Endothelial cell of umbilical vein (primary cell): ENCODE data around the gene TET2. TPM values are rescaled to one million over a fixed set of nuclear protein-coding genes. Genes with fewer than 3 reads are reported as not detected.

Experiments
- BruUV-seq: library from RNA; stranded (reverse); fragments of 400-500 nt; replicated peaks from 2 replicates; lab custom pipeline; 2021; lab: Mats Ljungman, UMichigan
- CTCF ChIA-PET: fragments of 300-600, 350-600 bp; sonication (Branson Sonifier 250); formaldehyde crosslinking; loops from one replicate; lab custom pipeline; 2021; ENCODE audit warnings: antibody characterized with exemption, inconsistent platforms; lab: Charles Lee
- POLR2A ChIA-PET: fragments of 300-600, 350-600 bp; sonication (Branson Sonifier 250); formaldehyde crosslinking; loops from one replicate; lab custom pipeline; 2021; ENCODE audit warnings: antibody characterized with exemption, inconsistent platforms; lab: Charles Lee
- DNase-seq: peaks from one replicate; pipeline ENCODE4 v3.0.0-alpha.2; 2011; ENCODE audit warnings: low read depth, low spot score
- FAIRE-seq: peaks from 2 replicates; lab custom pipeline; 2011; peaks lifted over from hg19 to GRCh38; lab: Jason Lieb, UNC
- H2AFZ ChIP-seq: 2 replicates; pipeline ENCODE4 v1.6.0; 2012; ENCODE audit warnings: low read depth, low read length, control low read depth, inconsistent platforms
- H3K27ac ChIP-seq: 2 replicates; pipeline ENCODE4 v1.5.1; 2011; ENCODE audit warnings: low read depth, mild to moderate bottlenecking, control low read depth, low read length, moderate library complexity; ENCODE audit not compliant: insufficient read depth
- H3K27me3 ChIP-seq, 2 experiments: 2 replicates each; pipeline versions ENCODE4 v1.6.0 to v1.6.1; 2011; ENCODE audit warnings: low read length in 2 of 2, mixed read lengths in 1 of 2; ENCODE audit not compliant: control insufficient read depth in 2 of 2, insufficient read depth in 2 of 2
- H3K36me3 ChIP-seq, 2 experiments: 2 replicates in 1 of 2; 3 replicates in 1 of 2; pipeline ENCODE4 v1.5.1; 2011; ENCODE audit warnings: low read length in 2 of 2, mild to moderate bottlenecking in 1 of 2, moderate library complexity in 1 of 2; ENCODE audit not compliant: control insufficient read depth in 2 of 2, insufficient read depth in 2 of 2; ENCODE audit errors: extremely low read depth in 1 of 2
- H3K4me1 ChIP-seq: 3 replicates; pipeline ENCODE4 v1.5.1; 2011; ENCODE audit warnings: mild to moderate bottlenecking, low read length; ENCODE audit not compliant: control insufficient read depth, insufficient read depth; ENCODE audit errors: extremely low read depth
- H3K4me2 ChIP-seq: 2 replicates; pipeline ENCODE4 v1.6.1; 2011; ENCODE audit warnings: low read length, control low read depth, mixed read lengths; ENCODE audit not compliant: insufficient read depth
- H3K4me3 ChIP-seq, 3 experiments: fragments of 200-600 bp in 1 of 3; sonication (generic), shearing (Covaris generic) in 1 of 3; replicated peaks in 1 of 3; 2 replicates each; pipeline ENCODE4 v1.5.1; 2011 to 2016; ENCODE audit warnings: control low read depth in 3 of 3, low read length in 3 of 3, mild to moderate bottlenecking in 2 of 3, inconsistent platforms in 1 of 3, low read depth in 1 of 3, moderate library complexity in 1 of 3; ENCODE audit not compliant: insufficient read depth in 1 of 3
- H3K79me2 ChIP-seq: 2 replicates; pipeline ENCODE4 v1.6.0; 2012; ENCODE audit warnings: low read length, inconsistent platforms; ENCODE audit not compliant: control insufficient read depth, insufficient read depth
- H3K9ac ChIP-seq: replicated peaks from 2 replicates; pipeline ENCODE3; 2011; ENCODE audit warnings: low read length, control low read depth; ENCODE audit not compliant: insufficient read depth; ENCODE audit errors: extremely low read depth
- H3K9me1 ChIP-seq: replicated peaks from 3 replicates; pipeline ENCODE4 v1.6.0; 2011; ENCODE audit warnings: mild to moderate bottlenecking, low read length; ENCODE audit not compliant: control insufficient read depth, insufficient read depth; ENCODE audit errors: extremely low read depth
- H3K9me3 ChIP-seq: replicated peaks from 2 replicates; pipeline ENCODE4 v1.5.1; 2012; ENCODE audit warnings: low read length, inconsistent platforms; ENCODE audit not compliant: control insufficient read depth, insufficient read depth
- H4K20me1 ChIP-seq: replicated peaks from 2 replicates; pipeline ENCODE3; 2011; ENCODE audit warnings: mild to moderate bottlenecking, low read length; ENCODE audit not compliant: control insufficient read depth, insufficient read depth; ENCODE audit errors: extremely low read depth
- CTCF ChIP-seq, 2 donors: IDR thresholded peaks; 1 replicate in 1 of 2; 2 replicates in 1 of 2; pipeline ENCODE4 v1.5.1; 2011; ENCODE audit warnings: low read length in 2 of 2, mild to moderate bottlenecking in 2 of 2, moderate library complexity in 2 of 2, control low read depth in 1 of 2, inconsistent platforms in 1 of 2, low read depth in 1 of 2; ENCODE audit not compliant: insufficient read depth in 1 of 2; ENCODE audit errors: extremely low read depth in 1 of 2
- EZH2 ChIP-seq: IDR thresholded peaks from 2 replicates; pipeline ENCODE4 v1.6.1; 2012; ENCODE audit warnings: borderline replicate concordance, low read depth, mild to moderate bottlenecking, moderate library complexity, low read length, inconsistent platforms; ENCODE audit not compliant: severe bottlenecking
- FOS ChIP-seq: IDR thresholded peaks from 2 replicates; pipeline ENCODE4 v1.6.1; 2011; ENCODE audit warnings: mild to moderate bottlenecking, low read length, moderate library complexity, borderline replicate concordance; ENCODE audit not compliant: insufficient read depth
- GATA2 ChIP-seq: IDR thresholded peaks from 2 replicates; pipeline ENCODE4 v1.7.0; 2011; ENCODE audit warnings: low read depth, mild to moderate bottlenecking, moderate library complexity, mixed read lengths, low read length; ENCODE audit not compliant: insufficient read length, insufficient read depth
- JUN ChIP-seq: IDR thresholded peaks from 2 replicates; pipeline ENCODE4 v1.6.1; 2011; ENCODE audit warnings: borderline replicate concordance, low read depth; ENCODE audit not compliant: insufficient read length, insufficient read depth
- MYC ChIP-seq: IDR thresholded peaks from one replicate; pipeline ENCODE4 v1.6.1; 2011; ENCODE audit warnings: mild to moderate bottlenecking, low read depth, low read length
- POLR2A ChIP-seq: IDR thresholded peaks from 2 replicates; pipeline ENCODE4 v1.6.1; 2012; ENCODE audit warnings: low read depth, mild to moderate bottlenecking, control low read depth, low read length
- POLR2AphosphoS5 ChIP-seq: IDR thresholded peaks from 2 replicates; pipeline ENCODE4 v1.6.1; 2012; ENCODE audit warnings: low read depth, mild to moderate bottlenecking, control low read depth, low read length, moderate library complexity; ENCODE audit not compliant: insufficient read depth
- dilution Hi-C: fragments of 300-500 bp; cut with MboI; formaldehyde crosslinking; loops from one replicate; pipeline ENCODE4 v1.15.0; 2019; ENCODE audit warnings: low sequenced_read_pairs; ENCODE audit not compliant: extremely low pct_ligation_motif_present
- intact Hi-C: fragments of 100-400 bp; cut with micrococcal nuclease; formaldehyde crosslinking; loops from one replicate; pipeline ENCODE4 v1.10.0; 2022
- polyA plus RNA-seq, 4 experiments: library from polyadenylated mRNA; depleted of rRNA in 3 of 4; stranded (reverse) in 3 of 4; unstranded in 1 of 4; fragments of >200 nt; gene quantifications; 2 replicates each; pipeline versions ENCODE4 v1.2.1 to v1.2.3, GENCODE V29; 2011 to 2012; ENCODE audit warnings: missing spikeins in 1 of 4
- total RNA-seq: library from RNA; stranded (reverse); gene quantifications from 2 replicates; pipeline ENCODE4 v1.2.3, GENCODE V29; 2021
- TF ChIP-seq, protein P1 (sequence below): IDR thresholded peaks from 2 replicates; pipeline ENCODE4 v1.6.1; 2011; ENCODE audit not compliant: insufficient read depth, insufficient read length

The TET2 gene
- total and polyA plus RNA-seq, 2 donors (not counting 3 experiments of a cell fraction or from before 2014, with no cell fraction given), result 4.8 to 17.5 TPM

- no peak overlapping the region for H3K4me3 ChIP-seq
- H2AFZ ChIP-seq, result no peak overlapping the region
- no peaks in the 10 kb centered on the region for H3K9me1 ChIP-seq
- H3K27ac ChIP-seq, result no peak overlapping the region
- no peaks in the 10 kb centered on the region for H3K79me2 ChIP-seq
- DNase-seq (no peak), FAIRE-seq (no peak)
- no peaks in the 10 kb centered on the region for H3K9me3 ChIP-seq
- TF ChIP-seq EZH2 (no peak), MYC (no peak), POLR2A (no peak), FOS (no peak), POLR2AphosphoS5 (no peak), CTCF (IDR thresholded peaks at IDR 0.05; ENCODE audit: extremely low read depth in 1 of 2, insufficient read depth in 1 of 2, low read depth in 1 of 2, low read length in 2 of 2) (no peak), GATA2 (no peak), JUN (no peak)
- TF ChIP-seq, protein P1, sequence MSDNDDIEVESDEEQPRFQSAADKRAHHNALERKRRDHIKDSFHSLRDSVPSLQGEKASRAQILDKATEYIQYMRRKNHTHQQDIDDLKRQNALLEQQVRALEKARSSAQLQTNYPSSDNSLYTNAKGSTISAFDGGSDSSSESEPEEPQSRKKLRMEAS, result no peak
- no peak overlapping the region for H3K9ac ChIP-seq
- CTCF ChIA-PET, result interaction anchor here (0.8 to 1.3 kb wide), 3 partner anchors 13 to 130 kb away, joined by 4 read pairs; partner anchors contain the start of gene TET2
- intact Hi-C loops, result no loop called here
- H4K20me1 ChIP-seq, result no peaks in the 10 kb centered on the region
- no TSS peak for BruUV-seq
- H3K4me1 ChIP-seq, result no peaks in the 10 kb centered on the region
- H3K4me2 ChIP-seq, result no peak overlapping the region
- H3K27me3 ChIP-seq, result no peaks in the 10 kb centered on the region
- dilution Hi-C loops, result no loop called here
- POLR2A ChIA-PET, result no interaction called here
- H3K36me3 ChIP-seq, result peaks cover 9 to 16% of the 10 kb centered on the region in 2 experiments
Measured at GRCh38 chr4:105276361-105277104, 129.9 kb downstream of the TET2 start.
